ENCODE measurements around the gene TRIOBP.

TRIOBP gene

GRCh38 chr22:37820350-37820749 is 123.5 kb downstream of the TRIOBP start:
- no peak for TF ChIP-seq CTCF (IDR thresholded peaks at IDR 0.05; ENCODE audit: low read depth, low read length)
- no peak for DNase-seq (ENCODE audit: extremely low read depth, low read depth)

- DNase-seq (ENCODE audit: extremely low read depth, low read depth), result no peak
- no peak for TF ChIP-seq CTCF (IDR thresholded peaks at IDR 0.05; ENCODE audit: low read depth, low read length)
Observed at GRCh38 chr22:37822079-37822833, 125.4 kb downstream of the TRIOBP start.

- no peak for TF ChIP-seq CTCF (IDR thresholded peaks at IDR 0.05; ENCODE audit: low read depth, low read length)
- DNase-seq (ENCODE audit: extremely low read depth, low read depth), result no peak
Observed at GRCh38 chr22:37823134-37823985, 126.5 kb downstream of the TRIOBP start, which contains the start of gene GALR3. Gene GALR3, plus strand, starts transcription at chr22:37823382. Its CDS starts 25 bp downstream, at chr22:37823407.

GRCh38 chr22:37824674-37825641 is 128.1 kb downstream of the TRIOBP start:
- TF ChIP-seq CTCF (IDR thresholded peaks at IDR 0.05; ENCODE audit: low read depth, low read length), result no peak
- no peak for DNase-seq (ENCODE audit: extremely low read depth, low read depth)
